HG03060 (cell line): ENCODE data around the gene CAMK1G.
A peak's percentile ranks its signal among the peaks of the same experiment; 100 is the strongest.

Experiments used
- ATAC-seq: cut with Tn5 transposase; IDR thresholded peaks from one replicate; pipeline ENCODE4 v1.9.1; 2021; ENCODE audit warnings: low read depth, moderate number of reproducible peaks; ENCODE audit not compliant: unreplicated experiment

The CAMK1G gene

DNA sequence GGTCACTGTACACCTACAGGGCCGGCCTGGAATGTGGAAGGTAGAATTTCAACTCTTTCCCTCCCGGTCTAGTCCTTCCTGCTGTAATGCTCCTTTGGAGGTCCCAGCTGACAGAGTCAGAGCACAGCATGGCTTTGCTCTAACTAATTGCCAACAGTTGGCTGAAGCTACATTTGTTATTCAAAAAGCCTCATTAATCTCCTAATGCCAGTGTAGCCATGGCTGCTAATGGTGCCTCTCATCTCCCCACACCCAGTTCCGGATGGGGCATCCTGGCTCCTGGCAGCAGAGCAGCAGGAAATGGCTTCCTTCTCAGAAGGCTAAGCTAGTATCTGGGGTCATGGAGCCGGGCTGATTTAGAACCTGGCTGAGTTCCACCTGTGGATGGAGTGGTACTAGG lies 18.7 kb upstream of the CAMK1G start:
- ATAC-seq, result no peak

DNA sequence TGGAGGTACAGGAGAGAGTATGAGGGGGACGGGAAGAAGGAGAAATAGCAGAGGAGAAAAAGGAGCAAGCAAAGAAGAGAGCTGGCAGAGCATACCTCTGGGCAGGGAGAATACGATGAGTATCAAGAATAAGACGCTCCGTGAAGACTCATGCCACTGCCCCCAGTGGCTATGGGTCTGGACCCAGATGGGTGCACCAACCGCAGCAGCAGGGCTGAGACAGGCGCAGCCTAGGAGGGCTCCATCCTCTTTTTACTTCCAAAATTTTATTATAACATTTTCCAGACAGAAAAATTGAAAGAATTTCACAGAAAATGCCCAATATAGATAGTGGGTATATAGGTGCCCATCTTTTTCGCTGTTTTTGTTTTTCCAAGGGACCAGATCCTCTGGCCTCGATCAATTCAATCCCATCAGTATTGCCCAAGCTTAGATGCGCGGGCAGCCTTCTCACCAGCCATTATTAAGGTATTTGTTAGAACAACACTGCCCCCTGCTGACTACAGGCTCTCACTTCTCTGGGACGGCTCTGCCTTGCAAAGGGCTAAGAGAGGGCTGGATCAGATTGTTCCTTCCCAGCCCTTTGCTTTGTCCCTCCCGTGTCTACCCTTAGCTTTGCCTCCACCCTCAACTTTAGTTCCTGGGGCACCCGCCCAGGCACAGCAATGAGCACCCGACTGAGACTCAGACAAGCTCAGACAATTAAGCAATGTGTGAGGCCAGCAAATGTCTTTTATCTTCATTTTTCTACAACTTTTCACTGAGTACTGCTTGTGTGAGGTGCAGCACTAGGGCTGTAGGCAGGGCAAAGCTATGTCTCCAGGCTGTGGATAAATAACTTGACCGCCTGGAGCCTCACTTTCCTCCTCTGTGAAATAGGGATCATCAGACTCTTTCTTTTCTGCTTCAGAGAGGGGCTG lies 17.5 kb upstream of the CAMK1G start:
- ATAC-seq, result peak; percentile 57

DNA sequence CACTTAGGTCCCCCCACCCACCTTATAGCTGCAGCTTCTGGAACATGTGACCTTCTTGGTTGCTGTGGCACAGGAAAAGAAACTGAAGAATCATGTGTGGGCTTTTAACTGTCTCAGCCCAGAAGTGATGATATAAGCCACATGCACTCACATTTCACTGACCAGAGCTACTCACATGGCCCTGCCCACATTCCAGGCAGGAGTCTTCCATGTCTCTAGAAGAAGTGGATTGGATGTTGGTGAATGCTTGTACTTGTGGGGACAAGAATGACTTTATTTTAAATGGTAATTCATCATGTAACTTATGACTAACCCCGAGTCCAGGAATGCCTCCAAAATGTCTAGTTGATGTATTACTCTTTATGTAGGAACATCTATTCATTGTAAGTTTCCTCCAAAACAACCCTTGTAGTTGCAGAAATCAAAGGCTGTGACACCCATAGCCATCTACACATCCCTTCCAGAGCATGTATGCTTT lies 15.8 kb upstream of the CAMK1G start:
- no peak for ATAC-seq

DNA sequence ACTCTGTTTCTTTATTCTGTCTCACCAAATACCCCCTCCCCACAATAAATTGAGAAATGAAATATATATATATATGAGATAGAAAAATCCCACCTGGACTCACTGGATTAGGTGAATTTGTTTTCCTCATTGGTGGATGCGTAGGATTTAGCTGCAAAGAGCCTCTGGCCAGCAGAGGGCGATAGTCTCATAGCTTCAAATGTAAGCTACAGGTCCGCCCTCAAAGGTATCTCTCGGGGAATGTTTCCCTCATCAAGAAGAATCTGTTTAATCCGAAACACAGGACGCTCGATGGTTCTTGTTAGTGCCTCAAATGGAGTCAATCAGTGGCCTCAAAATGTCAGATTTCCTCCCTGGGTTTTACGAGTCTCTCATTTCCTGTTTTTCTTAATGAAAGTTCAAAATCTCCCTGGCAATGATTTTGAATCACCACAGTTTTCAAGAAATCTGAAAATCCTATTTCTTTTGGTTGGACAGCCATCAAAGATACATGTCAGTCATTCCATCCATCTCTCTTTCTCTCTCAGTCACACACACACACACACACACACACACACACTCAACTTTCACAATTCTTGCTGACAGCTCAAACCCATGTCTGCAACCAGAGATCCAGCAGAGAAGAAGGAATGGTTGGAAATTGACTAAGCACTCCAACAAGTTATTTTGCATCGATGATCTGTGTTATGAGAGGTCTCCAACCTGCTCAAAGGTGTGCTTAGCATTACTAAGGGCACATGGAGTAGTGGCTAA lies 13.9 kb upstream of the CAMK1G start:
- no peak for ATAC-seq

DNA sequence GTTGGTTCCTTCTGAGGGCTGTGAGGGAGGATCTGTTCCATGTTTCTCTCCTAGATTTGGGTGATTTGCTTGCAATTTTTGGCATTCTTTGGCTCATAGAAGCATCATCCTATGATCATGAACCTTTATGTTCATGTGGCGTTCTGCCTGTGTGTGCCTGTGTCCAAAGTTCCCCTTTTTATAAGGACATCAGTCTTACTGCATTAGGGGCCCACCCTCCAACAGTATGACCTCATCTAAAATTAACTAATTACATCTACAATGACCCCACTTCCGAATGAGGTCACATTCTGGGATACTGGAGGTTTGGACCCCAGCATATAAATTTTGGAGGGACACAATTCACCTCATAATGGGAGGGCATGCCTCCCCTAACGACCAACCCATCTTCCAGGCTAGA lies 12.8 kb upstream of the CAMK1G start:
- no peak for ATAC-seq

DNA sequence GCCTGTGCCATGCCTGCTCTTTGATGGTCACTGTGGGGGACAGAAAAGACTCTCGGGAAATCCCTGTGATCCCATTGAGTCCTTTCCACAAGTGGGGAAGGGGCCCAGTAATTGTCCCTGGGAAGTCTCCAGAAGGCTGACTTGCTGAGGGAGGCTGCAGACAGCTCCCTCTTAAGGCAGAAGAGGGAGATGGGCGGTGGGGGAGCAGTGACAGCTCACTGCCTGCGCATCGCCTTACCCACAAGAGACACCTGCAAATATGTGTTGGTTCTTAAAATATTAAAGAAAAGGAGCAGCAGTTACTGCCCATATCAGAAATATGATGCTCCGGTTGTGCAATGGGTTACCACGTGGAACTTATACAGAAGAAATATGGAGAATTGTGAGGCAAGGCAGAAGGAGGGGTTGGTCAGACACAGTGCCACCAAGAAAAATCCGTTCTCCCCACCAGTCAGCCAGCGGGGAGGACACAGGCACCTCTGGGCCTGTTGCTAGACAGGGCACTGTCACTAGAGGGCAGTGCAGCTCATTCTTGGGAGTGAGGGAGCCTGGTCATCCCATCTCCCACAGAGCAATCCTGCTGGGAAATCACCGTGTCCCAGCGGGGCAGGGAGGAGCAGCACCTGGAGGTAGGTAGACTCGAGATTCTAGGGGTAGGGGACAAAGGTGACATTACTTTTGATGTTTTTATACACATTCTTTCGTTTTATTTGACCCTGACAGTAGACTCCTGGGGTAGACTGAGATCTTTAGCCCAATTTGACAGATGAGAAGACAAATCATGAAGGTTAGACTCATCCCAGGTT lies 6.9 kb upstream of the CAMK1G start:
- no peak for ATAC-seq

DNA sequence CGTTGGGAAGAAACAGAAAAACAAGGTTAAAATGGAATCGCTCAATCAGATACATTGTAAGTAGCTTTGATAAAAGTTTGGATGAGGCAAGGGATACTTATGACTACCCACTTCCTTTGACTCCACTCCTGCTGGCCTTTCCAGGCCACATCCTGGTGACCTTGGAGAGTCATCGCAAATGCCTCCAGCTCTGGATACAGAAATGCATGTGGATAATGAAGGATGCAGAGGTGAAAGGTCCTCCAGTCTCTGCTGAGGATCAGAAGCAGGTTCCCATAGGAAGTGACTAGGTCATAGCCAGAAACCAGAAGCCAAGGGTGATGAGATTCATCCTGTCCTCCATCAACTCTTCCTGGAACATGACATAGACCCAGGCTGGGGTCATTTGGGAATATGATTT lies 6.2 kb upstream of the CAMK1G start:
- ATAC-seq, result no peak

DNA sequence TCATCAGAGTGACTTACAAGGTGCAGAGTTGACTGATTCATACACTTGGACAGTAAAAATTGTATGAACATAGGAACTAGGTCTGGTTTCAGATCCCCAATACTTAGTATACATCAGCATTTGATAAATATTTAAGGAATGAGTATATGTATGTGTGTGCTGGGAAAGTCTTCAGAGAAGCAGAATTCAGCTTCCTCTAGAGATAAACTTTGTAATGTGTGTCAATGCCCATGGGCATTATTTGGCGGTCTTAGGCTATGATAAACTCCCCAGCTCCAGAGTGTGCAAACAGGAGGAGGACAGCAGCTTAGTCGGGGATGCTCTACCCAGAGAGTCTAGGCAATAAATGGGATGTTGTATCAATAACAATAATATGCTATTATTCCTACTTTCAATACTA lies 2.9 kb upstream of the CAMK1G start:
- ATAC-seq, result no peak

DNA sequence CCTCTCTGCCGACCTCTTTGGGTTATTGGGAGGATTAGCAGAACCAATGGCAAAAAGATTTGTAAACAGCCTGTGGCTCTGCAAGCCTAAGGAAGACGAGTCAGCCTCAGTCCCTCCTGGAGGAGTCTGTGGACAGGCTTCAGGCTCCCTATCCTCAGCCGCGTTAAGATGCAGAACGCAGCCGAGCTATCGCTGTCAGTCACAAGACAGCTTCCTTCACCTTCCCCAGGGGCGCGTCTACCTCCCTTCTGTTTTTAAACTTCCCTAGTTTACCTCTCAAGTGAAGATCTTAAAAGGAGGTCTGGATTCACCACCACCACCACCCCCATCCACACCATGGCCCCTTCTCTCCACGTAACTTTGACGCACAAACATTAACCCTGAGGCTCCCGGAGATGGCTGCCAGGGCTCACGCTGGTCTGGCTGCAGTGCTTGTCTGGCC lies 738 bp downstream of the CAMK1G start:
- ATAC-seq, result no peak

DNA sequence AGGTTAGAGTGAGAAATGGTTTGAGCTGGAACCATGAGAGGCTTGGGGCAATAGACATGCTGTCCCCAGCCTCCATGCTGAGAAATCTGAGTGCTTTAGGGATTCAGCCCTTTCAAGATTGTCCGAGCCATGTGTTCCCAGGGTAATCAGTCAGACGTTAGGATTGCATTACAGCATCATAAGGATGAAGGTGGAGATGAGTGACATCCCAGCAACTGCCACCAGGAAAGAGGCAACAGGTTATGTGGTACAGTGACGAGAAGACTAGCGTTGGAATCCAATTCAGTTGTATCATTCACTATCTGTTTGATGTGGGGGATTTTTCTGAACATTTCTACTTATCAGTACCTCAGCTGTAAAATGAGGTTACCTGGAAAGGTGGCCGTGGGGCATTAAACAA lies 1.7 kb downstream of the CAMK1G start:
- ATAC-seq, result no peak

DNA sequence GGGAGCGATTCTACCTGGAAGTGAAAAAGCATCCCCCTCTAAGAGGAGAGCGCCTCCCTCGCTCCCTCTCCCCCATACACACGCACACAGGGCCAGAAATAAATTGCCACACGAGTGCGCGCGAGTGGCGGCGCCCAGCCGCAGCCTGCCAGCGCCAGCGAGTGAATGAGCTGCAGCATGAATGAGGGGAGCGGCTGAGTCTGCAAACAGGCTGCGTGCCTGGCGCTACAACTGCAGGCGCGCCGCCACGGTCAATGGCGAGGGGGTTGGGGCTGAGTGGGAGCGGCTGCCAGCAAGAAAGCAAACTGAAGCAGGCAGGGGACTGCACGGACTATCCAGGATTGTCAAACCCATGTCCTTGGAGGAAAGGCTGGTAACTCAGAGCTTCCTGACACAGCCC lies 2.2 kb downstream of the CAMK1G start:
- ATAC-seq, result no peak

DNA sequence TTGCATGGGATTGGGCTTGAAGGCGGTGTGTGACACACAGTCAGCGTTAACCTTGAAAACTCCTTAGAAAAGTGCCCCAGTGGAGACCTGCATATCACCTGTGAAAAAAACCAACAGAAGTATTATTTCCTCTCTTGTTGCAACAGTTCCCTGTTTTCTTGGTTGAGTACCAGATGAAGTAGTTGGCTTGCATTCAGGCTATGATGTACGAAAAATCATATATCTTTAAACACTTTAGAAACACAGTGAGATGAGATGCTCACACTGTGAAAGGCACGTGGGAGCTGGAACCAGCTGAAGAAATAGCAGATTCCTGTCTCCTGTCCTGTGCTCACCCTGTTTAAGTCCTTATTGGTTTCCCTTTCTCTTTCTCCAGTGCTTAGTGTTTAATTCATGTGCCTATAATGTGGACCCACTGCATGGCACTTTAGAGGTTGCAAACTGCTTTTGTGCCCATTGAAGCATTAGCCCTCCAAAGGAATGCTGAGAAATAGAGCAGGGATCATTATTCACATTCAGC lies 2.8 kb downstream of the CAMK1G start:
- ATAC-seq, result no peak

DNA sequence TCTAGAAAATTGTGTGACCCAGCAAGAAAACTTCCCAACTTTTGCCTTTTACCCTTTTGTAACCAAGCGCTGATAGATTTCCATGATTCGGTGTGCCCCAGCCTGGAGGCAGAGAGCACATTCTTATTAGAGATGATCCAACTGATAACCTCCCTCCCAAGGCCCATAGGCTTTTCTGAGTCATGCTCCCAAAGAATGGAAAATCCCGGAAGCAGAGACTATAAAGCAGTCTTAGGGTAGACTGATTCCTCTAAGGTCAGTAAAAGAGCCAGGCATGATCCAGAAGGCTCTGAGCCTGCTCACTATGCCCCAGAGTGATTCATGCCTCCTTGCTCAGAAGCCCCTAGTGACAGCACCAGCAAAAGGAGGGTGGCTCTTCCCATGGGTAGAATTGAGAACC lies 4.3 kb downstream of the CAMK1G start:
- no peak for ATAC-seq

DNA sequence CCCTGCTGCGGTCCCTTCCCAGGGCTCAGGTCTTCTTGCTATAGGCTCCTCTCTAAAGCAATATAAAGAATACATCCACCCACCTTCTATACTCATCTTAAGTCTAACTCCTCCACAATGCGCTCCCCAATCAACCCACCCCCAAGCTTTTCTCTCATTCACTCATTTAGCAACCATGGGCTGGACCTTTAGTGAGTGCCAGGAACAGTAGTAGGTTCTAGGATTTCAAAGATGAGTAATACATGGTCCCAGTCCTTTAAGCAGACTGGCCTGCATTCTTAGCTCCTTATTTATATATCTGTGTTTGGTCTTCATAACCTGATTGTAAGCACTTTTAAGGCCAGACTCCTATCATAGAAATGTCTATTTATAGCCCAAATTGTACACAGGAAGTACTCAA lies 5.9 kb downstream of the CAMK1G start:
- ATAC-seq, result no peak

DNA sequence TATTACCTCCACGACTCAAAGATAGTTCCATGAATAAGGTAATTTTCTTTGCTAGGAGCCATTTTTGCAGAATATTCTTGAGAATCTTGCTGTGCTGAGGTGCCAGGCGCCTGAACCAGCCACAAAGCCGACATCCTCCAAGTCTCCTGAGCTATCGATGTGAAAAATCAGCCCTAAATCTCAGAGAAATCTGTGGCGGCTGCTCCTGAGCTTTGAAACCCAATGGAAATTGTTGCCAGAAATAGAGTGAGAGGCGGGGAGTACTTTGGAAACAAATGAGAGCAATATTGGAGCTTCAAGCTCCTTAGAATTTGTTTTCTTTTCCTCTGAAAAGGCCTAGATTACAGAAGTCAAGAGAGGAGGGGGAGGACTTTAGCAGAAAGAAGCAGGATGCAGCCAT lies 6.3 kb downstream of the CAMK1G start:
- no peak for ATAC-seq

DNA sequence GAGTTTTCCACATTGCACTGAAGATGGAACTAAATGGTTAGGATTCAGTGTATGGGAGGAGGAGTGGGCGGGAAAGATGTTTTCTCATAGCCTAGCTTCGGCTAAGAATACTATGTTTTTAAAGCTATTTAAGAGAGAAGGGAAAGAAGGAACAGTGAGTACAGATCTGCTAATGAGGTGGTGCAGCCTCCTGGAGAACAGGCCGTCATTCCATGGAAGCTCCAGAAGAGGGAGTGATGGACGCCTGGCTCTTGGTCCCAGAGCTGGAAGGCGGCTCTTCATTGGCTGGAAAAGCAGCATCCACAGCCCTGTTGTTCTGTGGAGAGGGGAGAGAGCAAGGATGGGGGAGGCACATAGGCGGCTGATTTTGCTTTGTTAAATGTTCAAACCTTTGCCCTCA lies 6.9 kb downstream of the CAMK1G start:
- ATAC-seq, result no peak

DNA sequence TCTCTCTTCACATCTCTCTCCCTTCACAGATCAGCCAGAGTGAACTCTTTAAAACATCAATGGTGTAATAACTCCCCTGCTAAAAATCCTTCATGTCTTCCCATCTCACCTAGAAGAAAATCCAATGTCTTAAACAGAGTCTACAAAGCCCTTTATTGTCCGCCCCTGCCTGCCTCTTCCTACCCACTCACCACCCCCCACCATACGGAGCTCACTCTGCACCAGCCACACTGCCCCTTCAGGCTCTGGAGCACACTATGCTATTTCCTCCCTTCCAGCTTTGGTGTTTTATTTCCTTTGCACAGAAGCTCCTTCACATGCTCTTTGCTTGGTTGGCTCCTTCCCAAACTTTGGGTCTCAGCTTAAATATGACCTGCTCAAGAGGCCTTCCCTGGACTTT lies 10.2 kb downstream of the CAMK1G start:
- no peak for ATAC-seq

DNA sequence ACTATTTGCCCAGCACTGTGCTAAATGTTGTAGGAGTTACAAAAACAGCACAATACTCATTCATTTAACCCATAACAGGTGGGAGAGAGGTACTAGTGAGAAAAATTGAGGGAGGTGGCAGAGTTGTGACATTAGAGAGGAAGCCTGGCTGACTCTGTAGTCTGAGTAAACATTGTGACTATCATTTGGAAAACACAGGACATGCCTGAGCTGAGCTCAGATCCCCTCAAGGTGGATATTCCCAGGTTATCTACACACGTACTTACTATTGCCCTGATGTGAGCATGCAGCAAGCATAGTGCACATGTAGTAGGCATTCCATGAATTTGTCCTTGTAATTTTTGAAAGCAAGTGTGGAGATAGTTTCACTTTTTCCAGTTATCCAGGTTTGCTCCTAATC lies 10.9 kb downstream of the CAMK1G start:
- ATAC-seq, result no peak

DNA sequence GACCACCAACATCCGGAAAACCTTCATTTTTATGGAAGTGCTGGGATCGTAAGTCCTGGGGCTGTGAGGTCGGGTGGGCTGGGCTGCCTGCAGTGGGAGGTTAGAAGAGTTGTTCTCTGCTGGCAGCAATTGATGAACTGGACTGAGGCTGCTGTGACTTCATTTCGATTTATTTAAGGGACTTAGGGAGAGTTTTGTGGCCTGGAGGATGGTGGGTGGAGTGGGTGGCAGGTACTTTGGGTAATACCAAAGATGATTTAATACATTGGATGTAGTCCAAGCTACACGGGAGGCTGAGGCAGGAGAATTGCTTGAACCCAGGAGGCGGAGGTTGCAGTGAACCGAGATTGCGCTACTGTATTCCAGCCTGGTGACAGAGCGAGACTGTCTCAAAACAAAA lies 11.5 kb downstream of the CAMK1G start:
- no peak for ATAC-seq

DNA sequence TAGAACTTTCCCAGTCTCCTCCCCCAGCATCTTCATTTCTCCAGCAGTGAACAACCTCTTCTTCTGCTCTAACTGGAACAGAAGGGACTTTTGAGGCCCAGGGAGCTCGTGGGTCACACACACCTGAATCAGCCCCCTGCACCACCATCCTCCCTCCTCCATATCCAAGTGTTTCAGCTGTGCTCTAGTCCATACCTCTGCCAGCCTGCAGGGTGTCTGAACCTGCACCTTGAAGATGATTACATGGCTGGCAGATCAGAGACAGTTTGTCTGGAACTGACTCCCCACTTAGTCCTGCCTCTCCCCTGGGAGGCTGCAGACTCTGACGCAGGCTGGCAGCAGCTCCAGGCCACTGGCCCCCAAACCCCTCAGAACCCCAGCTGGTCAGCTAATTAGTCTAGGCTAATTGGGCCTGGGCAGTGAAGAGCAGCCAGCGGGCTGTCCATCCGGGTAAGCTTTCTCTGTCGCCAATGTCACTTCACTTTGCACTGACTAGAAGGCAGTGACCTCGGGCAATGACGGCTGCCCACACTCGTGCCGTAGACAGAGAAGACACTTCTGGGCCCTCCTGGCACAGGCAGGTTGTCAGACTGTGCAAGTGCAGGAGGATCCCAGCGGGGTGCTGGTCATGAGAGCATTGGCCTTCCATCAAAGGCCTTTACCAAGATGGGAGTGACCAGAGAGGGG lies 12.2 kb downstream of the CAMK1G start:
- ATAC-seq, result no peak
